ENCODE data around the gene CR1L. TPM values are rescaled to one million over a fixed set of nuclear protein-coding genes. Genes with fewer than 3 reads are reported as not detected.
"Not testable (repeated sequence)": the region's sequence is repeated elsewhere in the genome, so short reads cannot be mapped to it uniquely, and the experiment has no call there.

Gene CR1L
- total RNA-seq, 1 experiment from 2014 or later = not detected

DNA sequence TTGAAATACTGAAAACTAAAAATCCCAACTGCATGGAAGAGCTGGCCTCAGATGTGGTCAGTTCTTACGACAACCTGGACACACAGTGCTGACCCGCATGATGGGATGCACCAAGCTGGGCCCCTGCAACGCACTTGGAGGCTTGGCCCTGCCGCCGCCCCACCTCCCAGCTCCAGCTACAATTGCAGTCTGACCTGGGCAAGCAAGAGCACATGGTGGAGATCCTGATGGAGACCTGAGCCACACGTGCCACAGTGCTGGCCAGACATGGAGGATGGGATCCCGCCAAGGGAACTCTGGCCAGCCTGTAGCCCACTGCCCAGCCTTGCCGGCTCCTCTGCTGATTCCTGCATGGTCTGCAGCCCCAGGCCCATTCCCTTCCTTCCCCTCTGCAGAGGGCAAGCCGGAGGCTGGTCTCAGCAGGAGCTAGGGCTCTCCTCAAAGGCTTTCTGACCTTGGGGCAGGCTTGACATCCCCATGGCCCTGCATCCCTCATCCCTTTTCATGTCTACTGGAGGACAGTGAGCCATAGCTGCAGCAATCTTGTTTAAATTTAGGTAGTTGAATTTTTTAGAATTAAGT, 14.1 kb downstream of the CR1L start:
- no TSS peak for BruUV-seq (replicated peaks)
- TF ChIP-seq, protein P1, sequence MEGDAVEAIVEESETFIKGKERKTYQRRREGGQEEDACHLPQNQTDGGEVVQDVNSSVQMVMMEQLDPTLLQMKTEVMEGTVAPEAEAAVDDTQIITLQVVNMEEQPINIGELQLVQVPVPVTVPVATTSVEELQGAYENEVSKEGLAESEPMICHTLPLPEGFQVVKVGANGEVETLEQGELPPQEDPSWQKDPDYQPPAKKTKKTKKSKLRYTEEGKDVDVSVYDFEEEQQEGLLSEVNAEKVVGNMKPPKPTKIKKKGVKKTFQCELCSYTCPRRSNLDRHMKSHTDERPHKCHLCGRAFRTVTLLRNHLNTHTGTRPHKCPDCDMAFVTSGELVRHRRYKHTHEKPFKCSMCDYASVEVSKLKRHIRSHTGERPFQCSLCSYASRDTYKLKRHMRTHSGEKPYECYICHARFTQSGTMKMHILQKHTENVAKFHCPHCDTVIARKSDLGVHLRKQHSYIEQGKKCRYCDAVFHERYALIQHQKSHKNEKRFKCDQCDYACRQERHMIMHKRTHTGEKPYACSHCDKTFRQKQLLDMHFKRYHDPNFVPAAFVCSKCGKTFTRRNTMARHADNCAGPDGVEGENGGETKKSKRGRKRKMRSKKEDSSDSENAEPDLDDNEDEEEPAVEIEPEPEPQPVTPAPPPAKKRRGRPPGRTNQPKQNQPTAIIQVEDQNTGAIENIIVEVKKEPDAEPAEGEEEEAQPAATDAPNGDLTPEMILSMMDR (IDR thresholded peaks at IDR 0.05) = no peak
- TF ChIP-seq, protein P2, sequence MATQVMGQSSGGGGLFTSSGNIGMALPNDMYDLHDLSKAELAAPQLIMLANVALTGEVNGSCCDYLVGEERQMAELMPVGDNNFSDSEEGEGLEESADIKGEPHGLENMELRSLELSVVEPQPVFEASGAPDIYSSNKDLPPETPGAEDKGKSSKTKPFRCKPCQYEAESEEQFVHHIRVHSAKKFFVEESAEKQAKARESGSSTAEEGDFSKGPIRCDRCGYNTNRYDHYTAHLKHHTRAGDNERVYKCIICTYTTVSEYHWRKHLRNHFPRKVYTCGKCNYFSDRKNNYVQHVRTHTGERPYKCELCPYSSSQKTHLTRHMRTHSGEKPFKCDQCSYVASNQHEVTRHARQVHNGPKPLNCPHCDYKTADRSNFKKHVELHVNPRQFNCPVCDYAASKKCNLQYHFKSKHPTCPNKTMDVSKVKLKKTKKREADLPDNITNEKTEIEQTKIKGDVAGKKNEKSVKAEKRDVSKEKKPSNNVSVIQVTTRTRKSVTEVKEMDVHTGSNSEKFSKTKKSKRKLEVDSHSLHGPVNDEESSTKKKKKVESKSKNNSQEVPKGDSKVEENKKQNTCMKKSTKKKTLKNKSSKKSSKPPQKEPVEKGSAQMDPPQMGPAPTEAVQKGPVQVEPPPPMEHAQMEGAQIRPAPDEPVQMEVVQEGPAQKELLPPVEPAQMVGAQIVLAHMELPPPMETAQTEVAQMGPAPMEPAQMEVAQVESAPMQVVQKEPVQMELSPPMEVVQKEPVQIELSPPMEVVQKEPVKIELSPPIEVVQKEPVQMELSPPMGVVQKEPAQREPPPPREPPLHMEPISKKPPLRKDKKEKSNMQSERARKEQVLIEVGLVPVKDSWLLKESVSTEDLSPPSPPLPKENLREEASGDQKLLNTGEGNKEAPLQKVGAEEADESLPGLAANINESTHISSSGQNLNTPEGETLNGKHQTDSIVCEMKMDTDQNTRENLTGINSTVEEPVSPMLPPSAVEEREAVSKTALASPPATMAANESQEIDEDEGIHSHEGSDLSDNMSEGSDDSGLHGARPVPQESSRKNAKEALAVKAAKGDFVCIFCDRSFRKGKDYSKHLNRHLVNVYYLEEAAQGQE (IDR thresholded peaks at IDR 0.05; ENCODE audit: insufficient read depth in 1 of 2, low read depth in 2 of 2, low read length in 1 of 2) = no peak
- TF ChIP-seq POLR2AphosphoS5 (IDR thresholded peaks at IDR 0.05; ENCODE audit: low read depth, low read length) (no peak), SIN3A (IDR thresholded peaks at IDR 0.05; ENCODE audit: borderline replicate concordance, insufficient read depth, low read depth, low read length) (no peak), TCF7L2 (IDR thresholded peaks at IDR 0.05; ENCODE audit: low read depth, low read length) (no peak)

GRCh38 chr1:207659545-207660153, 14.7 kb downstream of the CR1L start:
- no peak for ATAC-seq
- TF ChIP-seq, protein P2 (IDR thresholded peaks at IDR 0.05; ENCODE audit: insufficient read depth in 1 of 2, low read depth in 2 of 2, low read length in 1 of 2) = no peak
- TF ChIP-seq, protein P1 (IDR thresholded peaks at IDR 0.05) = no peak
- TF ChIP-seq SIN3A (IDR thresholded peaks at IDR 0.05; ENCODE audit: borderline replicate concordance, insufficient read depth, low read depth, low read length) = no peak
- no peak for TF ChIP-seq TCF7L2 (IDR thresholded peaks at IDR 0.05; ENCODE audit: low read depth, low read length)
- TF ChIP-seq POLR2AphosphoS5 (IDR thresholded peaks at IDR 0.05; ENCODE audit: low read depth, low read length) = no peak
- H3K9me3 ChIP-seq (ENCODE audit: control insufficient read depth, insufficient read depth, low read depth, low read length) = no peaks in the 10 kb centered on the region
- ChIA-PET POLR2A (no interaction called here), CTCF (no interaction called here)
- no peak for DNase-seq (ENCODE audit: low read depth, low spot score)
- in situ Hi-C loops (cut with HindIII; ENCODE audit: low pct_unique_long_range_greater_than_20kb, low sequenced_read_pairs) = no loop called here
- H3K4me3 ChIP-seq (ENCODE audit: low read depth in 2 of 2, low read length in 2 of 2) = no peak overlapping the region
- no peak overlapping the region for H3K27ac ChIP-seq (ENCODE audit: low read length)
- intact Hi-C loops (cut with micrococcal nuclease; ENCODE audit: unreplicated experiment) = no loop called here
- H3K36me3 ChIP-seq (ENCODE audit: control insufficient read depth, insufficient read depth, low read length) = no peaks in the 10 kb centered on the region
- peaks cover 15% of the 10 kb centered on the region for H3K27me3 ChIP-seq (ENCODE audit: control insufficient read depth, insufficient read depth, low read length)
- no TSS peak for BruUV-seq (replicated peaks)
- H3K4me1 ChIP-seq (ENCODE audit: control insufficient read depth, insufficient read depth, low read length) = no peaks in the 10 kb centered on the region

More for the DNA sequence above, 14.1 kb downstream of the CR1L start:
- Histone ChIP-seq H3K9me3 (ENCODE audit: control insufficient read depth, insufficient read depth, low read depth, low read length) (no peaks in the 10 kb centered on the region), H3K27me3 (ENCODE audit: control insufficient read depth, insufficient read depth, low read length) (peaks cover 9% of the 10 kb centered on the region; the same call in 1 of the 2 replicates), H3K36me3 (ENCODE audit: control insufficient read depth, insufficient read depth, low read length) (no peaks in the 10 kb centered on the region), H3K27ac (ENCODE audit: low read length) (no peak overlapping the region), H3K4me3 (ENCODE audit: low read depth in 2 of 2, low read length in 2 of 2) (no peak overlapping the region), H3K4me1 (ENCODE audit: control insufficient read depth, insufficient read depth, low read length) (no peaks in the 10 kb centered on the region)
- in situ Hi-C loops (cut with HindIII; ENCODE audit: low pct_unique_long_range_greater_than_20kb, low sequenced_read_pairs) (no loop called here), intact Hi-C loops (cut with micrococcal nuclease; ENCODE audit: unreplicated experiment) (no loop called here)
- no peak for ATAC-seq
- ChIA-PET CTCF (no interaction called here), POLR2A (no interaction called here)
- DNase-seq (ENCODE audit: low read depth, low spot score) = no peak

GRCh38 chr1:207661420-207661819, 16.5 kb downstream of the CR1L start:
- BruUV-seq (replicated peaks); POLR2A ChIA-PET; ATAC-seq; H3K9me3 ChIP-seq (ENCODE audit: control insufficient read depth, insufficient read depth, low read depth, low read length); DNase-seq (ENCODE audit: low read depth, low spot score); intact Hi-C loops (cut with micrococcal nuclease; ENCODE audit: unreplicated experiment); CTCF ChIA-PET; H3K27ac ChIP-seq (ENCODE audit: low read length); H3K4me3 ChIP-seq (ENCODE audit: low read depth in 2 of 2, low read length in 2 of 2); in situ Hi-C loops (cut with HindIII; ENCODE audit: low pct_unique_long_range_greater_than_20kb, low sequenced_read_pairs); H3K36me3 ChIP-seq (ENCODE audit: control insufficient read depth, insufficient read depth, low read length); H3K4me1 ChIP-seq (ENCODE audit: control insufficient read depth, insufficient read depth, low read length): not testable (repeated sequence)
- peaks cover 16% of the 10 kb centered on the region for H3K27me3 ChIP-seq (ENCODE audit: control insufficient read depth, insufficient read depth, low read length)
